GM19452 (cell line): ENCODE results near the gene SLC29A1.

Experiments
- ATAC-seq: cut with Tn5 transposase; IDR thresholded peaks from one replicate; pipeline ENCODE4 v1.9.1; 2021; ENCODE audit not compliant: unreplicated experiment

SLC29A1 gene

DNA sequence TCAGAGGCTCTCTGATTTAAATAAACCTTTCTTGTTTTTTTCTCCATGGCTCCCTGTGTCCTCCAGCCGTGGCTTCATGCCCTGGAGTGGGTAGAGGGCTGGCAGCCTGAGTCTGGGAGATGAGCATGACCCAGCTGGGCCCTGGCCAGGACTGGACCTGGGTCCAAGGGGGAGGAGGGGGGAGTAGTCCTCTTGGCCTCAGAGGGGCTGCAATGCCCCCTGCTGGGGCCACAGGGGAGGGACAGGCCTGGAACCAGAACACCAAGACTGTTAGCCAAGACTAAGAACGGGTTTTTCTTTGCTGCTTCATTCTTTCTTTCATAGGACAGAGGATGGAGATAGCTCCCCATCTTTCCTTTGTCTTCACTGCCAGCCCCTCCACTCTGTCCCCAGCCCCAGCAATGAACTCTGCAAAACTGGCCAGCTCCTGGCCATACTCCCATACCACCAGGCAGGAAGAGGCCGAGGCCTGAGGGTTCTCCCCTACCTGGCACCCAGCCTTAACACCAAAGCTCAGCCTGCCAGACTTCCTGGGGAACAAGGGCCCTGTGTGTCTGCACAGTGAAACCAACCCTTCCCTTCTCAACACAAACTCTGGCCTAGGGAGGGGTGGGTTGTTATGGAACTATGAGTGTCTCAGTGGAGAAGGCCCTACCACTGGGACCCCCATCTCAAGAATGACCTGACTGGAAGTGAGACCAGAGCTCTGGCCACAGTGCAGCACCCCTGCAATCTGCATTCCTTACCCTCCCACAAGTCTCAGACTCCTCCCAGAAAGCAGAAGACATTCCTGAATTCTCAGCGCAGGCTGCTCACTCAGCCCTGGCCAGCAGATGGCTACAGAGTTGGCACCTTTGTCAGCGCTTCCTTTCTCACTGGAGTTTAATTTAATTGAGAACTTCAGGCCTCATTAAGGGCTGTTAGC, 11.0 kb downstream of the SLC29A1 start:
- no peak for ATAC-seq

DNA sequence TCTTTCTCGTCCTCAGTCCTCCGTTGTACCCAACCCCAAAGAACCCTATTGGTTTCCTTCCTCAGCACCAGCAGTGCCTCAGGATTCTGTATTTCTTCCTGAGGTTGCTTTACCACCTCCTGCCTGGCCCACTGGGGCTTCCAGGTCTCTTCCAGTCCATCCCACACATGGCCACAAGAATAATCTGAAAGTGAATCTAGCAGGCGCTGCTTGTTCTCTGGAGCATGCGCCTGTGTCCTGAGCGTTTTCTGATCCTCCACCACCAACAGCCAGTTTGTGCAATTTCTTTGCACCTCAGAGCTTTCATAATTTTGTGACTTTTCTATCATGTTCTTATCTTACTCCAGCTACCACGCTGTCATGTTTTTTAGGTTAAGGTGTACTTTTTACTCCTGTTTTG, 11.9 kb downstream of the SLC29A1 start:
- ATAC-seq, result no peak

DNA sequence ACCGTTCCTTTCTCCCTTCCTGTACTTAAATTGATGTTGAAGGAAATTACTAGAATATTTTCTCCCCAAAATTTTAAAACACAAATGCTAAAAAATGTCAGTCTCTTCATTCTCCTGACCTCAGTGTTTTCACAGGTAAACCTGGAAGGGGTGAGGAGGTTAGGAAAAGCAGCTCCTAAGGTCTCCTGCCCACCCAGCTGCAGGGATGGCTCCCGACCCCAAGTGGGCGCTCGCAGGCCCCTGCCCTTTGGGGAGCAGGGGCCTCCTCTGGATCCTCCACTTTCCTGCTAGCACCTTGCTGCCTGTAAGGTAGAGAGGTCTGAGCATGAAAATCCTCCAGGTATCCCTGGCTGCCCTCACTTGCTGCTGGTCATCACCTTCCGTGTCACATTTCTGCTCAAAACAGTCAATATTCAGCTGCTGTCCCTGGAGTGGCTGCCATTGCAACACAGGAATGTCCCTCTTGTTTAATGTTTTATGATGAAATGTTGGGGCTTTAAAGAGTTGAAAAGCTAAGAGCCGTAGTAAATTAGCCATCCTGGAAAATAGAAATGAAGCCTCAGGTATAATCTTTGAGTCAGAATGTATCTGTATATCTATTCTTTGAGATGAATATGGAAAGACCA, 12.6 kb downstream of the SLC29A1 start:
- ATAC-seq, result no peak

DNA sequence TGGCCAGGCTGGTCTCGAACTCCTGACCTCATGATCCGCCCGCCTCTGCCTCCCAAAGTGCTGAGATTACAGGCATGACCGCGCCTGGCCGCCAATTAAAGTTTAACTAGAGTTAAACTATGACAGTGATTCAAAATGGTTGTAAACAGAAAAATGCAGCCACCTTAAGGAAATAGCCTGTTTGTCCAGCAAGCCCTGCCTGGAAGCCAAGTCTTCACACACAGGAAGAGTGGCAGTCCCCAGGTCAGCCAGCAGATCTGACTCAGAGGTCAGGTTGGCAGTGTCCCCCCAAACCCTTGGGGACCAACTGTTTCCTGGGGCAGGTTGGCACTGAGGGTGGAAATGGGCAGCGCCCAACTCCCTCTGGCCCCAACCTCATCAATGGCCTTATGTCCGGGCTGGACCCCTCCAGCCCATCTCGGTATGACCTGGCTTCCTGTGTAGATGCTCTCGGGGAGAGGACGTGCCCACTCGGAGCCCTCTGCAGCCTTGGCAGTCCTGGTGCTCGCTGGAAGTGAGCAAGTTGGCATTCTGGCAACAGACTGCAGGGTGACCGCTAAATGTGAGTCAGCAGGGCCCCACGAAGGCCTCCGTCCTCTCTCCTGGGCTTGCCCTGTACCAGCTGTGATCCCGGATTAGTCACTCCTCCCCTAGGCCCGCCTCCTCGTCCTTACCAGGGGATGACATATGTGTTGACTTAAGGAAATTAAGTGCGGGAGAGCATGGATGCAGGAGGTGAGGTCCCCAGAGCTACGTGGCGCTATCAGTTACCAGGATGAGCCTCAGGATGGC, 13.8 kb downstream of the SLC29A1 start:
- ATAC-seq, result peak; percentile 55

DNA sequence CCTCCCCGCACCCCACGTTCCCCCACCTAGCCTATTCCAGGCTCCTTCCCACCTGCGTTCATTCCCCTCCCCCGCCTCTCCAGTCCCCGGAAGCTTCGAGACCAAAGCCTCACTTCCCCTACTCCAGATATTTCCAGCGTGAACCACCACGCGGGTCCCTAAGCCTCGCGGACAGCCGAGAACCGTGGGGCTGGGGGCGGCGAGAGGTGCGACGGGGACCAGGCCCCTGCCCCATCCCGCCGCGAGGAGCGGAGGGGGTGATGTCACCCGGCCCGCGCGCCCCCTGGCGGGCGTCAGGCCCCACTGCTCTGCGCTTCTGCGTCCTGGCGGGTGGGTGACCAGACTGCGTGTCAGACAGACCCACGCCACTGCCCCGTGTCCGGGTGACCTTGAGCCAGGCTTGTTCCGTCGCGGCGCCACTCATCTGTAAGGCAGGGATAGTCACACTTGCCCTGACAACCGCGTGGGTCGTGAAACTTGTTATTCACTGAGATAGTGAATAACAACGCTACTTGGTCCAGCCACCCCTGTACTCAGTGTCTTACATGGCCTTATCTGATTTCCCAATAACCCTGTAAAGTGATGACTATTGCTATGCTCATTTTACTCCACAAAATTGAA, 14.5 kb downstream of the SLC29A1 start:
- peak; percentile 93 for ATAC-seq

DNA sequence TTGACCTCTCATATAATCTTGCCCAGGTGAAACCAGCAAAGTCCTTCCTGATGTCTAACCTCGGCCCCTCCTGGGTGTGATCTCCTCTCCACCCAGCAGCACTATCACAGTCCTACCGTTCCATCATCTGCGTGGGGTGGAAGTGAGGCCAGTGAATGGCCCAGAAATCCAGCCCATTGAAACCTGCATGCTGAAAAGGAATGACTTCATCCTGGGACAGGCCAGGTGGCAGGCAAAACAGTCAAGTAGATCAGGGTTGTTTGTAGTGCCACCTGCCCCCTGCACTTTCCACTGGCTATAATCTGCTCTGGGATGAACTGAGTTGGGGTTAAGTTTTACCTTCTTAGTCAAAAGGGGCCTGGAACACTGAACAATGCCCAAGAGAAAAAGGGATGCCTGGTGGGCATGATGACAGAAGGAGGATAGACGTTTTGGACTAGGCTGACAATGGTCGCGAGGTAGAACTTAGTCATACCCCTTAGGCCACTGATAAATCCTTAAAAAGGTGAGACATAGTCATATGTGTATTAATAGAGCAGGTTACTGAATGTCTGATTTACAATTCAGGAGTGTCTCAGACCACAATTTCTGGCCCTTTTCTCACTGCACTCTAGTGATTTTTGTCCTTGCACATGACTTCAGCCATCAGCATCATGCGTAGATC, 15.4 kb downstream of the SLC29A1 start:
- ATAC-seq, result no peak

DNA sequence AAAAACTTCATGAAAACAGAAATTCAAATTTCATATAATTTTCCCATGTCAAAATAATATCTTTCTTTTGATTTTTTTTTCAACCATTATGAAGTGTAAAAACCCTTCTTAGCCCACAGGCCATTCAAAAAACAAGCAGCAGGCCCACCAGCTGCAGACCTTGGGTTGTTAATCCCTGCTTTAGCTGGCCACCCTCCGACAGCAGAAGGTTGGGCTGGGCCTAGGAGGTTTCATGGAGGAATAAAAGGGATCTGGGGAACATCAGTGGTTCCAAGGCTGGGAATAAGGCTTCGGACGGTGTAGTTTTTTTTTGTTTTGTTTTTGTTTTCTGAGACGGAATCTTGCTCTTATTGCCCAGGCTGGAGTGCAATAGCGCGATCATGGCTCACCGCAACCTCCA, 19.9 kb downstream of the SLC29A1 start:
- ATAC-seq, result no peak

DNA sequence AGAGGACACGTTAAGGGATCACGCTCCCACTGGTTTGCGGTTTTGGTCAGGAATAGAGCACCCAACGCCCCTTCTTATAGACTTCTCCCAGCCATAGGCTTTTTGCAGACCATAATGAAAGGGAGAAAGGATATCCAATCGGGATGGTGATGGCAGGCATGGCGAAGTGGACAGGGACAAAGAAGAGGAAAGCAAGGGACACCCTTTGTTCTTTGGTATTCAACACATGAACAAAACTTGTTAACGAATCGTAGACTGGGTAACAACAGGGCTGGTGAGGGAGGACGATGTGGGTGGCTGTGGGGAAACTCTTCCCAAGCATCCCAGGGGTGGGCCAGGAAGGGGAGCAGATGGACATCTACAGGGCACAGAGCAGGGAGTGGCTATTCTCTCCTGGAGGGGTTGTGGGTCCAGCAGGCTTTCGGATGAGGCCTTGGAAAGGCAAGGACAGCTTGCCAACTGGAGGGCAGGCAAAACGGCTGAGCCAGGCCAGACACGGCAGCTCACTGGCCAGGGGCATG, 22.1 kb downstream of the SLC29A1 start:
- no peak for ATAC-seq

DNA sequence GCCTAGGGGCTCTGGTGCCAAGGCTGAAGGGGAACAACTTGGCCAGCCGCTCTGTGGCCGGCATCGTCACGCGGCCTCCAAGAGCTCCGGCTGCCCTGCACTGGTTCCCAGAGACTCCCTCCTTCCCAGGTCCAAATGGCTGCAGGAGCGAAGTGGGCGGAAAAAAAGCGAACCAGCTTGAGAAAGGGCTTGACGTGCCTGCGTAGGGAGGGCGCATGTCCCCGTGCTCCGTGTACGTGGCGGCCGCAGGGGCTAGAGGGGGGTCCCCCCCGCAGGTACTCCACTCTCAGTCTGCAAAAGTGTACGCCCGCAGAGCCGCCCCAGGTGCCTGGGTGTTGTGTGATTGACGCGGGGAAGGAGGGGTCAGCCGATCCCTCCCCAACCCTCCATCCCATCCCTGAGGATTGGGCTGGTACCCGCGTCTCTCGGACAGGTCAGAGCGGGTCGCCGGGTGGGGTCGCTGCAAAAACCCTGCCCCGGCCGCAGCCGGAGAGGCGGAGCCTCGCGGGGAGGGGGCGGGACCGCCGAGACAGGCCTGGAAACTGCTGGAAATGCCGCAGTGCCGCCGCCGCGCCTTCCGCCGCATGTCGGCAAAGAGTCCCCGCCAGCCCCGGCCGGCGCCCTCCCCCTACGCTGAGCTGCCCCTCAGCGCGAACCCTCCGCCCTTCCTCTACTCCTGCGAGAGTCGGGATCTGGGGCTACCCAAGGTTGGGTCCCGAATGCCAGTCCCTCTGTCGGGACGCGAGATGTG, 22.7 kb downstream of the SLC29A1 start:
- peak; percentile 44 for ATAC-seq

DNA sequence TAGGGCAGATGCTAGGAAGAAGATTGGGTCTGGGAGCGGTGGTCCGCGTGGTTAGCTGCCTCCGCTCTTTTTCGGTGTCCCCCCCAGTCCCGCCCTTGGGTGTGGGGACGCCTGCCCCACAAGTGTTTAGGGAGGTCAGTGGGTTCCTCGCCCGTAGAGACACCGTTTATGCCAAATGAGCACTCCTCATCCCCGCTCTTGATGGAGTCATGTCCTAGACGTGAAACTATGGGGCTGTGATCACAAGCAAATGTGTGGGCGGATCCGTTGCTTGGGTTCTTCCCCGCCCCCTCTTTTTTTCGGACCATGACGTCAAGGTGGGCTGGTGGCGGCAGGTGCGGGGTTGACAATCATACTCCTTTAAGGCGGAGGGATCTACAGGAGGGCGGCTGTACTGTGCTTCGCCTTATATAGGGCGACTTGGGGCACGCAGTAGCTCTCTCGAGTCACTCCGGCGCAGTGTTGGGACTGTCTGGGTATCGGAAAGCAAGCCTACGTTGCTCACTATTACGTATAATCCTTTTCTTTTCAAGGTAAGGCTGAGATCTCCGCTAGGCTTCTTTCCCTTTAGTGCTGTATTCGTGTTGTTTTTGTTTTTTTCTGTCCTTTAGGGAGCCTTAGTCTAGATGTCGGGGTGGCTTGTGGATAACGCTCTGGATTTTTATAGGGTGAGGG, 23.4 kb downstream of the SLC29A1 start, which contains the start of gene HSP90AB1:
TSS of gene HSP90AB1 (plus strand) at position 439 of the 675 bp plus-strand sequence. CDS start 1,529 bp downstream, outside the sequence.
- ATAC-seq, result peak; percentile 68

DNA sequence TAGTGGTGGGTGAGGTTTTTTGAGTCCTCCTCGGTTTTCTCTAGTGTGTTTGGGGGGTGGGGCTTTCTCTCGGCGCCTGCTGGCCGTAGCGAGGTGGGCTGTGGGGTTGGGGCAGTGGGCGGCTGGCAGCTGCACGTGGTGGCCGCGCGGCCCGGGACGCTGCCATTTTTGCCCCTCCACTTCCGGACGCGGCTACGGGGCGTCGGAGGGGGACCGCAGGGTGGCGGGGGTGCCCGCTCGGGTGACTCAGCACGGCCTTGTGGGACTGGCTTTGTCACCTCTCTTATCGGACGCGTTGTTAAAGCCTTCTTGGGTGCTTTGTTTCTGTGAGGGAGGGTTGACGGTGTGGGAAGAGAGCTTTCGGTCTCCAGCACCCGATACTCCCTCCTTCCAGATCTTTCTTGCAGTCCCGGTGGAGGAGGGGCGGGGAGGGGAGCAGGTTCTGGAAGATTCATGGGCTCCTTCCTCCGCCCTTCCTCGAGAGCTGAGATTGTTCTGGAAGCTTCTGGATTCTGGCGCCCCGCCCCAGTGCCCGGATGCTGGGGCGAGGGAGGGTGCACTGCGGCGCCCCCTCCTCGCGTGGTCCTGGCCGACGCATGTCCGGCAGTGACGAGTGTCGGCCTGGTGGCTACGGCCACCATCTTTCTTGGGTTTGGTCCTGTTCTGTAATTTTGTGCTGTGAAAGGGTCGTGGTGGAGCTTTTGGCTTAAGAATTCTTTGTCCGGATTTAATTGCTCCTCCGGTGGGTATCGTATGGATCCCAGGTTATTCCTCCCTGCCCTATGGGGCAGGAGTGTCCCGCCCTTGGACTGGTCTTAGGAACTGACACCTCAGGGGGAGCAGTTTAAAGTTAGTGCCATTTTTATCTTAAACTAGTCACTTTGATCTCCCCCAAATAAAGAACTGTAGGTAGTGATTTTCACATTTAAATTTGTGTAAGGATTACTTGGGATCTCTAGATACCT, 24.2 kb downstream of the SLC29A1 start:
- peak; percentile 42 for ATAC-seq

DNA sequence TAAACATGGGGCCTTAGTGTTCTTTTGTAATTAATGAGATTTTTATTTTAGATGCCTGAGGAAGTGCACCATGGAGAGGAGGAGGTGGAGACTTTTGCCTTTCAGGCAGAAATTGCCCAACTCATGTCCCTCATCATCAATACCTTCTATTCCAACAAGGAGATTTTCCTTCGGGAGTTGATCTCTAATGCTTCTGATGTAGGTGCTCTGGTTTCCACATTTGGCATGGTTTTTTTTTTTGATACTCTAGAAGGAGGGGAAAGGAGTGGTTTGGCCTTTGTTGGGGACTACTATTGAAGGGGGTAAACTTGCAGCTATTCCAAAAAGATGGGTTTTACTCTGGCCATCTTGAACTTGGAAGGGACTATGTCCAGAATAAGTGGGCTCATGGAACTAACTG, 25.2 kb downstream of the SLC29A1 start:
- no peak for ATAC-seq

DNA sequence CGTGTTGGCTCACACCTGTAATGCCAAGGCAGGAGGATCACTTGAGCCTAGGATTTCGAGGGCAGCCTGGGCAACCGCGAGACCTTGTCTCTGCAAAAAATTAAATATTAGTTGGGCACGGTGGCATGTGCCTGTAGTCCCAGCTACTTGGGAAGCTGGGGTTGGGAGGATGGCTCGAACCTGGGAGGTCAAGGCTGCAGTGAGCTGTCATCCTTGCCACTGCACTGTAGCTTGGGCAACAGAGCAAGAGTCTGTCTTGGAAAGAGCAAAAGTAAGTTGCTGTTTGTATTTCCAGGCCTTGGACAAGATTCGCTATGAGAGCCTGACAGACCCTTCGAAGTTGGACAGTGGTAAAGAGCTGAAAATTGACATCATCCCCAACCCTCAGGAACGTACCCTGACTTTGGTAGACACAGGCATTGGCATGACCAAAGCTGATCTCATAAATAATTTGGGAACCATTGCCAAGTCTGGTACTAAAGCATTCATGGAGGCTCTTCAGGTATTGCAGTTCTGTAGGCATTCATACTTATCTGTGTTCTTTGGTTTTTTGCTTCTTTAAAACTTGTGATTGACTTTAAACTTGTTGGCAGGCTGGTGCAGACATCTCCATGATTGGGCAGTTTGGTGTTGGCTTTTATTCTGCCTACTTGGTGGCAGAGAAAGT, 25.8 kb downstream of the SLC29A1 start:
- ATAC-seq, result no peak

DNA sequence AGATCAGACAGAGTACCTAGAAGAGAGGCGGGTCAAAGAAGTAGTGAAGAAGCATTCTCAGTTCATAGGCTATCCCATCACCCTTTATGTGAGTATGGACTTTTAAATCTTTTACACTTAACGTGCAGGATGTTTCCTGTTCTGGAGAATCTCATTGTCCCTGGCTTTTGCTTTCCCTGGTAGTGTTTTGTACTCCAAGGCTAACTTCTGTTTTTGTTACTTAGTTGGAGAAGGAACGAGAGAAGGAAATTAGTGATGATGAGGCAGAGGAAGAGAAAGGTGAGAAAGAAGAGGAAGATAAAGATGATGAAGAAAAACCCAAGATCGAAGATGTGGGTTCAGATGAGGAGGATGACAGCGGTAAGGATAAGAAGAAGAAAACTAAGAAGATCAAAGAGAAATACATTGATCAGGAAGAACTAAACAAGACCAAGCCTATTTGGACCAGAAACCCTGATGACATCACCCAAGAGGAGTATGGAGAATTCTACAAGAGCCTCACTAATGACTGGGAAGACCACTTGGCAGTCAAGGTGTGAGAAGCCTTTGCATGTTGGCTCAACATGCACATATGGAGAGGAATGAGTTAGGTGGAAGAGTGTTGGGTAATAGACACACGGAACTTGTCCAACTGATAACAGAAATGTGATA, 26.8 kb downstream of the SLC29A1 start:
- ATAC-seq, result no peak

DNA sequence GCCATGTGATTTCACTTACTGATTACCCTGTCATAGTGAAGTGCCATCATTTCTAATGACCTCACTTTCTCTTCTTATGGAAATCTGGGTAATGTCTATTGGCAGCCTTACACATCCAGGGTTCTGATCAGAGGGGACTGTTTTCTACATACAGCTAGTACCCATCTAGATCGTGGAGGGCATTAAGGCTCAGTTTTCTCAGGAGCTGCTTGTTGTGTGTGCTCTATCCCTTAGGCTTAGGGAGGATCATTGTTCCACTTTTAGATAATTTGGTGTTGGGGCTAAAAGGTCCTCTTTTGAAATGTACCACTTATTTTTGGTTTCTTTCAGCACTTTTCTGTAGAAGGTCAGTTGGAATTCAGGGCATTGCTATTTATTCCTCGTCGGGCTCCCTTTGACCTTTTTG, 27.3 kb downstream of the SLC29A1 start:
- no peak for ATAC-seq

DNA sequence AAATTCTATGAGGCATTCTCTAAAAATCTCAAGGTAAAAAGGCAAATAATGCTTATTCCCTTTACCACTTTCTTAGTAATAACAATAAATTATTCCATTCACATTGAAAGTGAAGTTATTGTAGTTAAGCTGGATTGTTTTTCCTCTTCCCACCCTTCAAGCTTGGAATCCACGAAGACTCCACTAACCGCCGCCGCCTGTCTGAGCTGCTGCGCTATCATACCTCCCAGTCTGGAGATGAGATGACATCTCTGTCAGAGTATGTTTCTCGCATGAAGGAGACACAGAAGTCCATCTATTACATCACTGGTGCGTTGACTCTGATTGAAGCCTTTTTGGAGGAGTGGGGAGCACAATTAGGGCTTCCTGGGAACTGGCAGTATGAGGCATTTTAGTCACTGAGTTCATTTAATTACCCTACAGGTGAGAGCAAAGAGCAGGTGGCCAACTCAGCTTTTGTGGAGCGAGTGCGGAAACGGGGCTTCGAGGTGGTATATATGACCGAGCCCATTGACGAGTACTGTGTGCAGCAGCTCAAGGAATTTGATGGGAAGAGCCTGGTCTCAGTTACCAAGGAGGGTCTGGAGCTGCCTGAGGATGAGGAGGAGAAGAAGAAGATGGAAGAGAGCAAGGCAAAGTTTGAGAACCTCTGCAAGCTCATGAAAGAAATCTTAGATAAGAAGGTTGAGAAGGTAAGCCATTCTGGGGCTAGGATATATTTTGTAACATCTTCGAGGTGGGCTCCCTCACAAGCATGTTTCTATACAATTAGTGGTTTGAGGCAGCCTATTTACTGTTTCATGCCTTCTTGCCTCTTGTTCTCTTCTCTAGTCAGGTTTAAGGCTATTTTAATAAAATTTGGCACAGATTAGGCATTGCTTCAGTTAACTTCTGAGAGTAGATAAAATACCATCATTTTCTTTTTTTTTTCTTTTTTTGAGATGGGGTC, 28.5 kb downstream of the SLC29A1 start:
- no peak for ATAC-seq
